GM12878 (cell line): Measurements from ENCODE around the gene CACNA2D4. TPM values are rescaled to one million over a fixed set of nuclear protein-coding genes. Genes with fewer than 3 reads are reported as not detected.

ENCODE experiments used
- ATAC-seq: fragments of 200-7000 bp; cut with Tn5 transposase; 3 replicates; pipeline ENCODE4 v1.9.1; 2020; ENCODE audit warnings: mild to moderate bottlenecking, moderate library complexity
- BruUV-seq: library from RNA; stranded (reverse); fragments of 400-500 nt; replicated peaks from 2 replicates; lab custom pipeline; 2021; lab: Mats Ljungman, UMichigan
- CTCF ChIA-PET: fragments of 300-600 bp; sonication (Branson Sonifier 250); formaldehyde crosslinking; extraction: SDS; loops from one replicate; lab custom pipeline; 2021; ENCODE audit warnings: inconsistent platforms; lab: Yijun Ruan, JAX
- POLR2A ChIA-PET: fragments of 350-600 bp; formaldehyde crosslinking; extraction: SDS; loops from one replicate; lab custom pipeline; 2021; ENCODE audit warnings: inconsistent platforms; lab: Charles Lee
- RAD21 ChIA-PET: fragments of 300-600 bp; sonication (Branson Sonifier 250); formaldehyde crosslinking; loops from one replicate; lab custom pipeline; 2023; ENCODE audit warnings: antibody characterized with exemption; ENCODE audit not compliant: unreplicated experiment; lab: Charles Lee
- SMC1A ChIA-PET: fragments of 300-600 bp; sonication (Branson Sonifier 250); formaldehyde crosslinking; loops from one replicate; lab custom pipeline; 2023; ENCODE audit not compliant: unreplicated experiment, uncharacterized antibody; lab: Charles Lee
- DNase-seq: peaks from one replicate; pipeline ENCODE4 v3.0.0-alpha.2; 2011; ENCODE audit warnings: low read depth, low spot score
- FAIRE-seq: peaks from 3 replicates; lab custom pipeline; 2011; peaks lifted over from hg19 to GRCh38; lab: Jason Lieb, UNC
- H2AFZ ChIP-seq: 2 replicates; pipeline ENCODE4 v1.6.0; 2011; ENCODE audit warnings: low read depth, low read length, control low read depth; ENCODE audit not compliant: control insufficient read depth
- H3K27ac ChIP-seq: 2 replicates; pipeline ENCODE4 v1.5.1; 2011; ENCODE audit warnings: control low read depth; ENCODE audit not compliant: control insufficient read depth, insufficient read depth
- H3K27me3 ChIP-seq, 2 experiments: replicated peaks in 1 of 2; 2 replicates each; pipeline versions ENCODE4 v1.6.0 to v1.6.1; 2011; ENCODE audit warnings: low read length in 1 of 2; ENCODE audit not compliant: control insufficient read depth in 2 of 2, insufficient read depth in 2 of 2
- H3K36me3 ChIP-seq, 2 experiments: 2 replicates each; pipeline ENCODE4 v1.5.1; 2011; ENCODE audit warnings: low read length in 1 of 2; ENCODE audit not compliant: control insufficient read depth in 2 of 2, insufficient read depth in 2 of 2
- H3K4me1 ChIP-seq: 2 replicates; pipeline ENCODE4 v1.6.1; 2011; ENCODE audit warnings: mild to moderate bottlenecking, low read length, moderate library complexity, mixed read lengths; ENCODE audit not compliant: control insufficient read depth, insufficient read depth
- H3K4me2 ChIP-seq: 2 replicates; pipeline ENCODE4 v1.6.0; 2011; ENCODE audit warnings: control low read depth; ENCODE audit not compliant: control insufficient read depth, insufficient read depth
- H3K4me3 ChIP-seq: fragments of 200-600 bp; sonication (generic); 2 replicates; pipeline ENCODE4 v1.5.1; 2016
- H3K79me2 ChIP-seq: 2 replicates; pipeline ENCODE4 v1.6.0; 2011; ENCODE audit warnings: low read length; ENCODE audit not compliant: control insufficient read depth, insufficient read depth
- H3K9ac ChIP-seq: 2 replicates; pipeline ENCODE4 v1.8.0; 2011; ENCODE audit warnings: low read length, control low read depth, mixed read lengths; ENCODE audit not compliant: control insufficient read depth, insufficient read depth
- H3K9me3 ChIP-seq: replicated peaks from 3 replicates; pipeline ENCODE4 v1.5.1; 2011; ENCODE audit warnings: mild to moderate bottlenecking, low read length; ENCODE audit not compliant: control insufficient read depth, insufficient read depth
- H4K20me1 ChIP-seq: 2 replicates; pipeline ENCODE4 v1.6.0; 2011; ENCODE audit not compliant: control insufficient read depth, insufficient read depth
- BHLHE40 ChIP-seq, 2 experiments: fragments of 450-650 bp in 1 of 2; IDR thresholded peaks; 2 replicates each; pipeline ENCODE4 v1.6.1; 2011 to 2017; ENCODE audit warnings: low read depth in 2 of 2, borderline replicate concordance in 1 of 2, improper control_type of control experiment in 1 of 2, low read length in 1 of 2, mild to moderate bottlenecking in 1 of 2
- CBX3 ChIP-seq: fragments of 200-600 bp; sonication (generic); IDR thresholded peaks from 2 replicates; pipeline ENCODE4 v1.6.1; 2016; ENCODE audit warnings: low read depth, borderline replicate concordance
- CHD1 ChIP-seq: IDR thresholded peaks from 2 replicates; pipeline ENCODE4 v1.6.1; 2012; ENCODE audit warnings: low read depth, low read length, improper control_type of control experiment
- ETV6 ChIP-seq, 2 experiments: fragments of 450-650 bp in 1 of 2; IDR thresholded peaks in 1 of 2; conservative IDR thresholded peaks in 1 of 2; 2 replicates each; pipeline ENCODE4 v1.6.1; 2014; ENCODE audit warnings: antibody characterized with exemption in 1 of 2, borderline replicate concordance in 1 of 2, low read depth in 1 of 2, mild to moderate bottlenecking in 1 of 2, moderate library complexity in 1 of 2
- IKZF1 ChIP-seq: fragments of 450-650 bp; conservative IDR thresholded peaks from 2 replicates; pipeline ENCODE4 v1.6.1; 2017; ENCODE audit warnings: antibody characterized with exemption, mild to moderate bottlenecking
- JUND ChIP-seq: IDR thresholded peaks from 2 replicates; pipeline ENCODE4 v1.6.1; 2012; ENCODE audit warnings: low read depth, mild to moderate bottlenecking, low read length, improper control_type of control experiment, moderate library complexity
- MYB ChIP-seq: fragments of 150-350 bp; IDR thresholded peaks from 2 replicates; pipeline ENCODE4 v1.6.1; 2014; ENCODE audit warnings: mild to moderate bottlenecking, low read depth, low read length, borderline replicate concordance
- RBBP5 ChIP-seq: fragments of 200-600 bp; sonication (generic); conservative IDR thresholded peaks from 2 replicates; pipeline ENCODE4 v1.6.1; 2016
- ZNF217 ChIP-seq: fragments of 450-650 bp; IDR thresholded peaks from 2 replicates; pipeline ENCODE4 v1.6.1; 2017; ENCODE audit warnings: antibody characterized with exemption, mild to moderate bottlenecking
- ZNF24 ChIP-seq: fragments of 450-650 bp; IDR thresholded peaks from 2 replicates; pipeline ENCODE4 v1.6.1; 2017; ENCODE audit warnings: antibody characterized with exemption, mild to moderate bottlenecking
- ZNF384 ChIP-seq: IDR thresholded peaks from 2 replicates; pipeline ENCODE4 v1.6.1; 2012; ENCODE audit warnings: low read depth, mild to moderate bottlenecking, low read length, improper control_type of control experiment, borderline replicate concordance
- WGBS: methylation state at CpG from one replicate; pipeline ENCODE4 v1.1.6; 2016; ENCODE audit warnings: low lambda C conversion rate; ENCODE audit not compliant: insufficient replicate concordance, insufficient coverage; ENCODE audit errors: missing lambda C conversion rate; 5-methylcytosine and 5-hydroxymethylcytosine counted together
- in situ Hi-C: fragments of 300-500 bp; cut with MboI; formaldehyde crosslinking; loops from 9 replicates; pipeline ENCODE4 v1.14.3; 2018; ENCODE audit warnings: mixed read lengths
- intact Hi-C: fragments of 100-400 bp; cut with micrococcal nuclease; formaldehyde crosslinking; loops from one replicate; pipeline ENCODE4 v1.14.2; 2022; ENCODE audit not compliant: unreplicated experiment
- polyA plus RNA-seq, 11 experiments: library from polyadenylated mRNA; depleted of rRNA in 4 of 11; unstranded in 6 of 11; stranded (reverse) in 5 of 11; fragments of >200 nt; fragmentation: Nextera tagmentation in 4 of 11; fragmentation: Illumina TruSeq in 1 of 11; extraction: Ambion mirVana in 4 of 11; extraction: Trizol in 1 of 11; gene quantifications; 1 replicate in 1 of 11; 2 replicates in 10 of 11; pipeline versions ENCODE4 v1.2.1 to v1.2.3, GENCODE V29; 2011 to 2016; ENCODE audit warnings: inconsistent platforms in 2 of 11, missing spikeins in 2 of 11, low read depth in 1 of 11
- total RNA-seq, 4 experiments: library from RNA; depleted of rRNA in 3 of 4; stranded (reverse); fragments of >200 nt in 3 of 4; fragmentation: Illumina TruSeq in 1 of 4; extraction: Trizol in 1 of 4; gene quantifications; 2 replicates each; pipeline versions ENCODE4 v1.2.1 to v1.2.3, GENCODE V29; 2013 to 2021
- TF ChIP-seq, protein P1 (sequence below): fragments of 150-350 bp; IDR thresholded peaks from 2 replicates; pipeline ENCODE4 v1.6.1; 2014; ENCODE audit warnings: mild to moderate bottlenecking, low read depth, low read length
- TF ChIP-seq, protein P2 (sequence below): IDR thresholded peaks from 2 replicates; pipeline ENCODE4 v1.6.1; 2012; ENCODE audit warnings: low read depth, low read length, improper control_type of control experiment

The CACNA2D4 gene
- total and polyA plus RNA-seq, 10 of the 15 experiments (the other 5 are each of a cell fraction or from before 2014, with no cell fraction given) = 0.03 to 1.0 (median 0.65) TPM

DNA sequence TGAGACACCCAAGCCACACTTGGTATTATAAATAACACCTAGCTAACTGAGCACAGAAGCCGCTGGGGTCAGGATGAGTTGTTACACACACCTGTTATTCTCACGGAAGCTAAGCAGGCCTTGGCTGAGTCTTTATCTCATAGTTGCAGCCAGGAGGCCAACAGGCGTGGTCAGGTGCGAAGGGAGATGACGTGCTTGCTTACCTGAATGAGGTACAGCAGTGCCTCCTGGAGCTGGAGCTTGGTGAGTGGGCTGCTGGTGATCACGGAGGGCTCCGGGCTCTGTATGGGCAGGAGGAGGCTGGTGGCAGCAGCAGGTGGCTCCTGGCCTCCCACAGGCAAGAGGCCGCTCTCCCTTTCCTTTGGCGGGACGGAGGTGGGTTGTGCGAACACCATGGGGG, 30.4 kb upstream of the CACNA2D4 start (continued):
- no peak for TF ChIP-seq MYB

GRCh38 chr12:1947081-1947480, 28.6 kb upstream of the CACNA2D4 start:
- SMC1A ChIA-PET = no interaction called here
- no peak overlapping the region for H2AFZ ChIP-seq
- no peaks in the 10 kb centered on the region for H3K9me3 ChIP-seq
- no peak for ATAC-seq
- no peak for TF ChIP-seq RBBP5
- no peak for TF ChIP-seq ETV6 (conservative IDR thresholded peaks at IDR 0.05 in 1 of 2, IDR thresholded peaks at IDR 0.05 in 1 of 2; ENCODE audit: borderline replicate concordance in 1 of 2, low read depth in 1 of 2)
- no peak for TF ChIP-seq CHD1
- TF ChIP-seq JUND = no peak
- TF ChIP-seq ZNF24 = no peak
- TF ChIP-seq ZNF217 = no peak
- TF ChIP-seq, protein P1, sequence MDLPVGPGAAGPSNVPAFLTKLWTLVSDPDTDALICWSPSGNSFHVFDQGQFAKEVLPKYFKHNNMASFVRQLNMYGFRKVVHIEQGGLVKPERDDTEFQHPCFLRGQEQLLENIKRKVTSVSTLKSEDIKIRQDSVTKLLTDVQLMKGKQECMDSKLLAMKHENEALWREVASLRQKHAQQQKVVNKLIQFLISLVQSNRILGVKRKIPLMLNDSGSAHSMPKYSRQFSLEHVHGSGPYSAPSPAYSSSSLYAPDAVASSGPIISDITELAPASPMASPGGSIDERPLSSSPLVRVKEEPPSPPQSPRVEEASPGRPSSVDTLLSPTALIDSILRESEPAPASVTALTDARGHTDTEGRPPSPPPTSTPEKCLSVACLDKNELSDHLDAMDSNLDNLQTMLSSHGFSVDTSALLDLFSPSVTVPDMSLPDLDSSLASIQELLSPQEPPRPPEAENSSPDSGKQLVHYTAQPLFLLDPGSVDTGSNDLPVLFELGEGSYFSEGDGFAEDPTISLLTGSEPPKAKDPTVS = no peak
- no peak for TF ChIP-seq CBX3
- TF ChIP-seq BHLHE40 (IDR thresholded peaks at IDR 0.05; ENCODE audit: borderline replicate concordance in 1 of 2, low read depth in 2 of 2, low read length in 1 of 2) = no peak
- no peak for TF ChIP-seq ZNF384
- no peak for TF ChIP-seq IKZF1
- TF ChIP-seq, protein P2, sequence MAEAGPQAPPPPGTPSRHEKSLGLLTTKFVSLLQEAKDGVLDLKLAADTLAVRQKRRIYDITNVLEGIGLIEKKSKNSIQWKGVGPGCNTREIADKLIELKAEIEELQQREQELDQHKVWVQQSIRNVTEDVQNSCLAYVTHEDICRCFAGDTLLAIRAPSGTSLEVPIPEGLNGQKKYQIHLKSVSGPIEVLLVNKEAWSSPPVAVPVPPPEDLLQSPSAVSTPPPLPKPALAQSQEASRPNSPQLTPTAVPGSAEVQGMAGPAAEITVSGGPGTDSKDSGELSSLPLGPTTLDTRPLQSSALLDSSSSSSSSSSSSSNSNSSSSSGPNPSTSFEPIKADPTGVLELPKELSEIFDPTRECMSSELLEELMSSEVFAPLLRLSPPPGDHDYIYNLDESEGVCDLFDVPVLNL = no peak
- TF ChIP-seq, all 136 proteins: peak for 0
- Histone ChIP-seq H3K4me1 (no peaks in the 10 kb centered on the region), H3K4me3 (no peak overlapping the region), H3K27me3 (no peaks in the 10 kb centered on the region), H3K27ac (no peak overlapping the region), H3K36me3 (peaks cover 6 to 11% of the 10 kb centered on the region in 2 experiments), H3K79me2 (no peaks in the 10 kb centered on the region), H3K4me2 (no peak overlapping the region), H4K20me1 (no peaks in the 10 kb centered on the region), H3K9ac (no peak overlapping the region)
- FAIRE-seq (no peak), DNase-seq (no peak)
- intact Hi-C loops (no loop called here), in situ Hi-C loops (no loop called here)
- 91% methylated on average over 1 of the region's 1 CpG for WGBS
- BruUV-seq = no TSS peak
- ChIA-PET RAD21 (no interaction called here), CTCF (interaction anchor here (1.2 kb wide), 1 partner anchor 156 kb away, joined by 5 read pairs; no protein-coding TSS in a partner anchor), POLR2A (no interaction called here)
